ENCODE results near the gene FBXL20. TPM values are rescaled to one million over a fixed set of nuclear protein-coding genes. Genes with fewer than 3 reads are reported as not detected.

FBXL20 gene
- total and polyA plus RNA-seq, 2 donors (not counting 3 experiments of a cell fraction or from before 2014, with no cell fraction given), result 4.6 to 18.0 TPM

- FAIRE-seq (no peak), DNase-seq (ENCODE audit: low read depth, low spot score) (peak; percentile 11)
- Histone ChIP-seq H3K27me3 (ENCODE audit: control insufficient read depth in 2 of 2, insufficient read depth in 2 of 2, low read length in 2 of 2) (no peaks in the 10 kb centered on the region), H3K9me1 (replicated peaks; ENCODE audit: control insufficient read depth, extremely low read depth, insufficient read depth, low read length) (no peaks in the 10 kb centered on the region), H3K9ac (replicated peaks; ENCODE audit: extremely low read depth, insufficient read depth, low read length) (no peak overlapping the region), H3K9me3 (replicated peaks; ENCODE audit: control insufficient read depth, insufficient read depth, low read length) (no peaks in the 10 kb centered on the region), H3K79me2 (ENCODE audit: control insufficient read depth, insufficient read depth, low read length) (no peaks in the 10 kb centered on the region), H4K20me1 (replicated peaks; ENCODE audit: control insufficient read depth, extremely low read depth, insufficient read depth, low read length) (peaks cover 3% of the 10 kb centered on the region), H3K4me3 (replicated peaks in 1 of 3; ENCODE audit: insufficient read depth in 1 of 3, low read depth in 1 of 3, low read length in 3 of 3) (no peak overlapping the region), H3K4me2 (ENCODE audit: insufficient read depth, low read length) (no peak overlapping the region), H3K27ac (ENCODE audit: insufficient read depth, low read depth, low read length) (no peak overlapping the region), H3K36me3 (ENCODE audit: control insufficient read depth in 2 of 2, extremely low read depth in 1 of 2, insufficient read depth in 2 of 2, low read length in 2 of 2) (no peaks in the 10 kb centered on the region), H3K4me1 (ENCODE audit: control insufficient read depth, extremely low read depth, insufficient read depth, low read length) (no peaks in the 10 kb centered on the region), H2AFZ (ENCODE audit: low read depth, low read length) (no peak overlapping the region)
- no TSS peak for BruUV-seq (replicated peaks)
- dilution Hi-C loops (cut with MboI; ENCODE audit: extremely low pct_ligation_motif_present, low sequenced_read_pairs) (no loop called here), intact Hi-C loops (cut with micrococcal nuclease) (loop anchor here (10.0 kb wide), 1 partner anchor 1859 kb away; no protein-coding TSS in a partner anchor)
- no peak for TF ChIP-seq FOS (IDR thresholded peaks at IDR 0.05; ENCODE audit: borderline replicate concordance, insufficient read depth, low read length)
- TF ChIP-seq POLR2AphosphoS5 (IDR thresholded peaks at IDR 0.05; ENCODE audit: insufficient read depth, low read depth, low read length), result no peak
- no peak for TF ChIP-seq GATA2 (IDR thresholded peaks at IDR 0.05; ENCODE audit: insufficient read depth, insufficient read length, low read depth, low read length)
- TF ChIP-seq MYC (IDR thresholded peaks at IDR 0.05; ENCODE audit: low read depth, low read length), result no peak
- no peak for TF ChIP-seq MAX (IDR thresholded peaks at IDR 0.05; ENCODE audit: insufficient read depth, insufficient read length)
- TF ChIP-seq CTCF (IDR thresholded peaks at IDR 0.05; ENCODE audit: extremely low read depth in 1 of 2, insufficient read depth in 1 of 2, low read depth in 1 of 2, low read length in 2 of 2), result no peak
- TF ChIP-seq EZH2 (IDR thresholded peaks at IDR 0.05; ENCODE audit: borderline replicate concordance, low read depth, low read length, severe bottlenecking), result no peak
- no peak for TF ChIP-seq JUN (IDR thresholded peaks at IDR 0.05; ENCODE audit: borderline replicate concordance, insufficient read depth, insufficient read length, low read depth)
- no peak for TF ChIP-seq POLR2A (IDR thresholded peaks at IDR 0.05; ENCODE audit: low read depth, low read length)
- CTCF ChIA-PET, result interaction anchor here (1.4 kb wide), 1 partner anchor 150 kb away, joined by 7 read pairs; no protein-coding TSS in a partner anchor
- POLR2A ChIA-PET, result no interaction called here
Measured at GRCh38 chr17:39393736-39394135, 7.7 kb downstream of the FBXL20 start.

All from endothelial cell of umbilical vein (primary cell).